CD4-positive, alpha-beta T cell treated with Interleukin-17A for 4 hours (primary cell): ENCODE data around the gene DOCK2.
A peak's percentile ranks its signal among the peaks of the same experiment; 100 is the strongest.
"Not testable (repeated sequence)": the region's sequence is repeated elsewhere in the genome, so short reads cannot be mapped to it uniquely, and the experiment has no call there.

Source experiments
- DNase-seq: peaks from one replicate; pipeline ENCODE4 v3.0.0-alpha.2; 2020; ENCODE audit warnings: mixed read lengths

Gene DOCK2

DNA sequence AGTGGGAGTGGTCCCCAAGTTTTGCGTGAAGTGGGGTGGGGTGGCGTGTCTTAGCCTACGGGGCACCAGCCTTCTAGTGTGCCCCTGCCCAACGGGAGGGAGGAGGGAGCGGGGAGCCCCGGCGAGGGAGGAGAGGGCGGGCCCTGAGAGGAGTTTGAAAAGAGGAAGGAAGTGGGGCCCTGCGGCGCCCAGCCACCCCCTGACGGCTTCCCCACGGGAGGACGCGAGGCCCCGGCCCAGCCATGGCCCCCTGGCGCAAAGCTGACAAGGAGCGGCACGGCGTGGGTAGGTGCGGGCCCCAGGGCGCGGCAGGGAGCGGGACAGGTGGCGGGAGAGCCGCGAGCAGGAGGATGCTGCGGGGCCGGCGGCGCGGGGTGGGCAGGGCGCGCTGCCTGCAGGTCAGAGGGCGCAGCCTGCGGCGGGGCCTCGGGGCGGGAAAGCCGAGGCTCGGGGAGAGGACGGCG is at the start of gene DOCK2:
TSS of gene DOCK2 (plus strand) at position 191 of the 464 bp plus-strand sequence. CDS start at position 243, 52 bp downstream.
- peak; percentile 77 for DNase-seq

DNA sequence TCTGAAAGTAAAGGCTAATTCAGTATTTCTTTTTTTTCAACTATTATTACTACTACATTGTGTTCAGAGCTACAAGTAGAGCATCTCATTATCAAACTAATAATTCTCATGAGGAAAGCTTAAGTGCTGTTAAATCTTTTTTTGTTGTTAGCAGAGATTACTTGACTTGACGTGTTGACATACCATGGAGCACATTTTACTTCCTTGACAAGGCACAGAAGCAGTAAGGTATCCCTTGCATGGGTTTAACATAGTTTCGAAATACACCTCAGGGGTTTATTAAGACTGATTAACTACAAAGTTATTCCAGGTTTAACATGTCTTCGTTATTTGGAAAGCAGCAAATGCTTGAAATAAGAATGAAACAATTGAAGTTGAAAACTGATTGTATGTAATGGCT is 46.5 kb upstream of the DOCK2 start:
- DNase-seq: no peak

DNA sequence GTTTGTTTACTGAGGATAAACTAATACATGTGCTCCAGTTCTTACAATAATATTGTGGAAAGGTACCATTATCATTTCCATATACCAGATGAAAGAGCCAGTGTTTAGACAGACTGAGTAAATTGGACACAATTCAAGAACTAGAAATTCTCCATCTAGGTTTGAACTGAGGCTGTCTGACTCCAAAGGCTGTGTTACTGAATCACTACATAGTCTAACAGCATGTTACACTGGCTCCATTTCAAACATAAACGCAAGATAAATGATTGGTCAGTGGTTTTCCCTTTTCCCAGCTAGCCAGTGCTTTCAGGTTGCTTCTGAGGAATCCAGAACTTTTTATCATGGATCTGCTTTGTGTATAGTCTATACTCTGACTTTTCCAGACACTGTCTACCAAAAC is 45.4 kb upstream of the DOCK2 start:
- DNase-seq: no peak

DNA sequence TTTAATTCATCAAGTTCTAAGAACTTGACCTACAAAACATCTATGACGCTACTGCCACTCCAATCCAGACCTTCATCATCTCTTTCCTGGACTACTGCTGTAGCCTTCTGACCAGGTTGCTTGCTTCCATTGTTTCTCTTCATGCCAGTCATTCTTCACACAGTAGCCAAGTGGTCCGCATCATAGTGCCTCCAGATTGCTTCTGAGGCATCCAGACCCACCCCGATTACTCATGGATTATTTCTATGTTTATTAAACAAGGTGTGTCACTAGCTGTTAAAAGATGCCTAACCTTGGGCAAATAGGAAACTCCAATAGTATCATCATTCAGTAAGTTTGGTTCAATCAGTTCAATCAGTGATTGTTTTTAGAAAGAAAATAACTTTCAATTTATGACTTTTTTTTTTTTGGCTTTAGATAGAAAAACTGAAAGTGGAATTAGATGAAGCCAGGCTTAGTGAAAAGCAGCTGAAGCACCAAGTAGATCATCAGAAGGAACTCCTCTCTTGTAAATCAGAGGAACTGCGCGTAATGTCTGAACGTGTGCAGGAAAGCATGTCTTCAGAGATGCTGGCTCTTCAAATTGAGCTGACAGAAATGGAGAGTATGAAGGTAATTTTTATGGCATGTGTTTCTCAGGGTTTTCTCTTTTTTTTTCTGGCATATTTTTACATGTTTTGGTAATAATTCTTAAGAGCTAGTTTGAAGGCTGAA is 44.0 kb upstream of the DOCK2 start:
- no peak for DNase-seq

DNA sequence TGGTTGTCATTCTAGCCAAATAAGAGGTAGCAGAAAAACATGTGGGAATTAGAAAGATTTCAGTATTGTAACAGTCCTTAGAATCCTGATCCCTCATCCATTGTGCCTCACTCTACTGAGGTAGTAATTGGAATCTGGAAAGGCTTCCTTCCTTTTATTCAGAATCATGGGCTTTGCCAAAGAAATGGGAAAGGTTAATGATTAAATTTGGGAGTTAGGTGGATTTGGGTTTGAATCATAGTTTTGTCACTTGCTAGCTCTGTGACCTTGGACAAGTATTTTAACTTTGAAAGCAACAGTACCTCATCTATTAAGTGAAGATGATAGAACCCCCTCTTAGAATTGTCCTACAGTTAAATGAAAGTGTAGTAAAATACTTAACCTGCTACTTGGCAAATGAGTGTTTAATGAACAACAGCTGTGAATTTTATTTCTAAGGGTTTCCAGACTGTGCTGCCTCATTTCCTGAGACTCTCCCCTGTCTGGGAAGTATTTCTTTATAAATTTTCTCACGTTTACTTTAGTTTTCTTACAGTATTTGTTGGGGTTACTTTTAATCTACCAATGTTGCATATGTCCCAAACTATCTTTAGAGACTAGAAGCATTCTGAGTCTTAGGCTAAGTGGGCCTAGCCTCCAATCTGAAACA is 41.8 kb upstream of the DOCK2 start:
- DNase-seq: no peak

DNA sequence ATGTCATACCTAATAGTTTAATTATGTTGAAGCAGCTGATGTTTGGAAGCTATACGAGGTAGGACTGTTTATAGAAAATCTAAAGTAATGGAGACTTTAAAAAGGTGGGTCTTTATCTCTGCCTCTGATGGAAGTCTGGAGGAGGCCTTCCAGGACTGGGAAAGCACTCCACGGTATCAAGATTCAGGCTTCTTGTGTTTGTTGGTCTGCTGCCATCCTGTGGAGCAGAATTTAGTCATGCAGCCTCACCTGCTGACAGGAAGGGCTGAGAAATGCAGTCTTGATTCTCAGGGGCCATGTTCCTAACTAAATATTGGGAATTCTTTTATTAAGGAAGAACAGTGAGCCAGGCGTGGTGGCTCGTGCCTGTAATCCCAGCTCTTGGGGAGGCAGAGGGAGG is 37.6 kb upstream of the DOCK2 start:
- DNase-seq: no peak

DNA sequence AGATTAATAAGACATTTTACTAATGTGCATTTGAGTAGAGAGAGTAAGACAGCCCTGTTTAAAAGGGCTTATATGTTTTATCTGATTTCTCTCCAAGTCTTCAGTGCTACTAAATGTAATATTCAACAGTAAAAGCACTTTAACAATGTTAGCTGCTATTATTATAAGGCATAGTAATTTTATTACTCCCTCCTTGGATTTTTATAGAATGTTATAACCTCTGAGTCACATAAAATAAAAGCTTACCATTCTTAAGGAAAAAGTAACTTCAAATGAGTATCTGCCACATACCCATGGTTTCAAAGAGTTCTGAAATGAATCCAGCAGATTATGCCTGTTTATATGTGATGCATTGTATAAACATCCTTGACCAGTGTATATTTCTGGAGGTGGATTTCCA is 34.5 kb upstream of the DOCK2 start:
- no peak for DNase-seq

DNA sequence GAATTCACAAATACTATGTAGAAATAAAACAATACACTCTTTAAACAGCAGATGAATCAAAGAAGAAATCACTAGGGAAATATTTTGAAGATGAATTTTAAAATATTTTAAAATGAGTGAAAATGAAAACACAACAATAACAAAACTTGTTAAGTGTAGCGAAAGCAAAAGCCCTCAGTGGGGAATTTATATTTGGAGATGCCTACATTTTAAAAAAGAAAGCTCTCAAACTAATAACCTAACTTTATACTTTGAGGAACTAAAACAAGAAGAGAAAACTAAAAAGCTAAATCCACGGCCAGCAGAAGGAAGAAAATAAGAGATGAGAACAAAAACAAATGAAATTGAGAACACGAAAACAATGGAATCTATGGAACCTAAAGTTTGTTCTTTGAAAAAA is 30.8 kb upstream of the DOCK2 start:
- no peak for DNase-seq

DNA sequence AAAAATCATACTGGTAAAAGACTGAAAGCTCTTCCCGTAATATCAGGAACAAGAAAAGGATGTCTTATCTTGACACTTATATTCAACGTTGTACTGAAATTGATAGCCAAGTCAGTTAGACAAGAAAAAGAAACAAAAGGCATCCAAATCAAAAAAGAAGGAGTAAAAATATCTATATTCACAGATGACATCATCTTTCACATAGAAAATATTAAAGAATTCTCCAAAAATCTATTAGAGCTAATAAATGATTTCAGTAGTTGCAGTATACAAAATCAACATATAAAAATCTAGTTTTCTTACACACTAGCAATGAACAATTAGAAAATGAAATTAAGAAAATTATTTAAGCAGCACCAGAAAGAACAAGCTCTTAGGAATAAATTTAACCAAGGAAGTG is 29.2 kb upstream of the DOCK2 start:
- no peak for DNase-seq

DNA sequence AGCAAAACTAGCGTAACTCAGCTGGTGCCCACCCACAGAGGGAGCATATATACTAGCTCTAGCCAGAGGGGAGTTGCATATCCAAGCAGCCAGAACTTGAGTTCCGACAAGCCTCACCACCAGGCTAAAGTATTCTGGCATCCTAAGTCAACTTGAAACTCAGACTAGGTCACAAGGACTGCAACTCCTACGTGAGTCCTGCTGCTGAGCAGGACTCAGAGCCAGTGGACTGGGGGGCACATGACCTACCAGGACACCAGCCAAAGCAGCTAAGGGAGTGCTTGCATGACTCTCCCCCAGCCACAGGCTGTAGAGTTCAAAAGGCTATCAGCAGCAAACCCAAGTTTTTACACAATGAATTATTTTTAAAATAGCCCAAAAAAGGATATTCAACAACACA is 27.4 kb upstream of the DOCK2 start:
- no peak for DNase-seq

DNA sequence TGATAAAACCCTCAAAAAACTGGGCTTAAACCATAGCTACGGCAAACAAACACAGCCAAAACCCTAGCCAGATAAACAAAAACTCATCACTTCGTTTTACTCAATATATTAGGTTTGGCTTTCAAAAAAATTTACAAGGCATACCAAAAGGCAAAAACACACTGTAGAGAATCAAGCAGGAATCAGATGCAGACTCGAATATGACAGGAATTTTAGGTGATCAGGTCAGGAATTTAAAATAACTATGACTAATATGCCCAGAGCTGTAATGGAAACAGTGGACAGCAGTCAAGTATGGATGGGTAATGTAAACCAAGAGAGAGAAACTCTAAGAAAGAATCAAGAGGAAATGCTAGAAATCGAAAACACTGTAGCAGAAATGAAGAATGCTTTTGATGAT is 26.5 kb upstream of the DOCK2 start:
- no peak for DNase-seq

DNA sequence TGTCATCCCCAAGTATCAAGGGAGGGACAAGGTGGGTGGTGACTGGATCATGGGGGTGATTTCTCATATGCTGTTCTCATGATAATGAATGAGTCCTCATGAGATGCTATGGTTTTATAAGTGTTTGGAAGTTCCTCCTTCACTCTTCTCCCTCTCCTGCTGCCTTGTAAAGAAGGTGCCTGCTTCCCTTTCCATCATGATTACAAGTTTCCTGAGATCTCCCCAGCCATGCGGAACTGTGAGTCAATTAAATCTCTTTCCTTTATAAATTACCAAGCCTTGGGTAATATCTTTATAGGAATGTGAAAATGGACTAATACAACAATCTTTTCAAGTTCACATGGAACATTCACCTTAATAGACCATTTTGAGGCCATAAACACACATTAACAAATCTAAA is 21.5 kb upstream of the DOCK2 start:
- no peak for DNase-seq

DNA sequence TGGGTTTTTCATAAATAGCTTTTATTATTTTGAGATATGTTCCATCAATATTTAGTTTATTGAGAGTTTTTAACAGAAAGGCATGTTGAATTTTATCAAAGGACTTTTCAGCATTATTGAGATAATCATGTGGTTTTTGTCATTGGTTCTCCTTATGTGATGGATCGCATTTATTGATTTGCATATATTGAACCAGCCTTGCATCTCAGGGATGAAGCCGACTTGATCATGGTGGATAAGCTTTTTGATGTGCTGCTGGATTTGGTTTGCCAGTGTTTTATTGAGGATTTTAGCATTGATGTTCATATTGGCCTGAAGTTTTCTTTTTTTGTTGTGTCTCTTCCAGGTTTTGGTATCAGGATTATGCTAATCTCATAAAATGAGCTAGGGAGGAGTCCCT is 12.8 kb upstream of the DOCK2 start:
- not testable (repeated sequence) for DNase-seq

DNA sequence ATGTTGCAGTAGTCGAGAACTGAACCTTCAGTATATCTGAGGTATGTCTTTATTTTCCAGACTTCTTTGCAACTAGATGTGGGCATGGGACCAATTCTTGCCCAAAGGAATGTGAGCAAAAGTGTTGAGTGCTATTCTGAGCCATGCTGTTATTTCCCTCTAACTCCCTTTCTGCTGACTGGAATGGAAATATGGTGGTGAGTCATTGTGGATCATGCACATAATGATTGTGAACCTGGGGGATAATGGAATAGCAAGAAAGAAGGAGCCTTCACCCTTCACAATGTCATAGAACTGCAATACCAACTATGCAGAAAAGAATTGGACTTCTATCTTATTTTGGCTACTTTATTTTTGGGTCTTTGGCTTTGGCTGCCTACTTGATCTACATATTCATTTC is 10.3 kb upstream of the DOCK2 start:
- no peak for DNase-seq

DNA sequence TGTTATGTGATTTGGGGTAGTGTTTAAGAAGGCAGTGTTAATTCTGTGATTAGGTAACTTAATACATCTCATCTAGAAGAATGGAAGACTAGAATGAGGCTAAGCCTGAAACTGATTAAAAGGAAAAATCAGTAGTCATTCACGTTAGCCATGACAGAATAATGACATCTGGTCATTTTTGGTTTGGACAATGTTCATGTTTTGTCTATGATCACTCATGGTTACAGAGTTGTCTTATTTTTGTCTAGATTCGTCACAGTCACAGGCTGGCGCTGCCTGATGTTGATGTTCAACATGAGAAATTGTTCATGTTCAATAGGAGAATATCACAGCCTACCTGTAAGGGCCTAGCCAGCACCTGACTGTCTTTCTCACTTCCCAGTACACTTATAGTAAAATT is 9.5 kb upstream of the DOCK2 start:
- no peak for DNase-seq

DNA sequence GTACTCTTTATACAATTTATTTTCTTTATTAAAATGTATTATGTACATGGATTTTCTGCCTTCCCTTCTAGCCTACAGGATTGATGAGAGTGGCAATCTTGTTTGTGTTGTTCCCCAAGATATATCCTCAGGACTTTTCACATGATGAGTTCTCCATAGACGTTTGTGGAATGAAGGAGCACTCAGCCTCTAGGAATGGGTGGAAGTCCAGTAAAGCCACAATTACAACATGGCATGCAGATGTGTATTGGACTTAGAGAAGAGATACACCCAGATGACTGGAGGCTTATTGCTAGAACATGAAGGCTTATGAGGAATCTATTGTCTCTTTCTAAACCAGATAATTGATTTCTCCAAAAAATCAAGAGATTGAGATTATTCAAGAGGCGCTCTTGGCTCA is 8.2 kb upstream of the DOCK2 start:
- no peak for DNase-seq

DNA sequence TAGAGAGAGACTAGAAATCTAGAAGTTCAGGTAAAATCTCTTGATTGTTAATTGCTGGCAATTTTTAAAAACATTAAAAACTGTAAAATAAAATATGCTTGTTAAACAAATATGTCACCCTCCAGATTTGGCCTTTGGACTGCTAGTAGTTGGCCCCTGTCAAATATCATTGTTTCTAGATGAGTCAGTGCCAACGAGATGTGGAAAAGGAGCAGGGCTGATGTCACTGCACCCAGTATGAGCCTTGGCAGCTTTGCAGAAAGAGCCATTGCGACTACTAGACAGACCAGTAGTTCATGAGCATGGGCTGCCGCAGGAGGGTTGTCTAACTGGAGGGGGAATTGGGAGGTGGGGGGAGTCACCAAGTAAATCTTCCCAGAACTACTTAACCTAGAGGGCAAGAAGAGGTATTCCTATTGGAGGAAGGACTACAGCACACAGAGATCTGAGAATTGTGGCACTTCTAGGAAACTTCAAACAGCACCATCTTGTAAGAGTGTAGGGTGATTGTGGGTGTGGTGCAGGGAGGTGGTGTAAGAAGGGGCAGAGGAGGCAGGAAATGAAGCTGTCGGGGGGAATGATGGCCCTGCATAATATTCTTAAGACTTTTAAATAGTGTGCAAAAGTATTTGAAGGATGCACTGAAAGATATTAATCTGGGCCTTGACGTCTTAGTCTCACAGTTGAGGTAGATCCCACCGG is 7.1 kb upstream of the DOCK2 start:
- DNase-seq: no peak

DNA sequence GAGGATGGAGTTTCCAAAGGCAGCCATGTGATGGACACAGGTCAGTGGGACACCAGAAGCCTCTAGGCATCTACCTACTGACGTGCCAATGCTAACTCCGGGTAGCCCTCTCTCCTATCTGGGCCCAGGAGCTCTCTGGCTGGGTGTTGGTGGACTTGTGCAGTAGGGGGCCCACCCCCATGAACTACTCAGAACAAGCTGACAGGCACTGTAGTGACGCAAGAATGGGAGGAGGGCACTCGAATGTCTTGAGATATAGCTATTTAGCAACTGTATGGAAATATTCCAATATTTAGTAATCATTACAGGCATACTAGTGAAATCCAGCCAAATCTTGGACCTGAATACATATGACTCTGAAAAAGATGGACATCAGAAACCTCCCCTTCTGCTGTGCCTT is 5.7 kb upstream of the DOCK2 start:
- DNase-seq: no peak

DNA sequence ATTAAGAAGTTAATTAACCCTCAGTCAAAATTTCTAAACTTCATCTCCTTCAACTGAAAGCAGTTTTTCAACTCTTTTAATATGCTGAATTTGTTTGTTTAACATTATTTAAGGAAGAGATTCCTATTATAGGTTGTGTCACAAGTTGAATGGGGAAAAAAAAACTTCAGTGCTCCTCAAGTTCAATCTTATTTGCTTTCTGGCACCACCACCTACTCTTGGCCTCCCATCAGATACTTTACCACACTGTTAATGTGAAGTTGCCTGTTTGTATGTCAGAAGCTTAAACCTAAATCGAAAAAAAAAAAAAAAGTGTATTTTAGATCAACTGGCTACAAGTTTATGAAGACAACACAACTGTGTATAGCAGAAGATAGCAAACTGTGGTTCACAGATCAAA is 4.1 kb upstream of the DOCK2 start:
- DNase-seq: no peak

DNA sequence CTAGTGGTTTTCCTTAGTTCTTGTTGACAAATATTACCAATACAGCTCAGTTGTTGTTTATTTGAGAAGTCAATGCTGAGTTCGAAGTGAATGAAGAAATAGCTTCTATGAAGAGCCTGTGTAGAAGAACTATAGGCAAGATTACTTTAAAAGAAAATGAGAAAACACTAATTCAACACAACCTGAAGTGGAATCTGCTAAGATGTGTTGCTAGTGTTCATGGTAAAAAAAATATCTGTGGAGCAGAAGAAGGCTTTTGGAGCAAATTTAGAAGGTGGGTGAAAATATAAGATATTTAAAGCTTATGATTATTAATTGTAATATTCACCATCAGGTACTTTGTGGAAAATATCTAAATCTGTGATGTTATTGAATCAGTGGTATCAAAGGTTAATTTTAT is 2.5 kb upstream of the DOCK2 start:
- no peak for DNase-seq

DNA sequence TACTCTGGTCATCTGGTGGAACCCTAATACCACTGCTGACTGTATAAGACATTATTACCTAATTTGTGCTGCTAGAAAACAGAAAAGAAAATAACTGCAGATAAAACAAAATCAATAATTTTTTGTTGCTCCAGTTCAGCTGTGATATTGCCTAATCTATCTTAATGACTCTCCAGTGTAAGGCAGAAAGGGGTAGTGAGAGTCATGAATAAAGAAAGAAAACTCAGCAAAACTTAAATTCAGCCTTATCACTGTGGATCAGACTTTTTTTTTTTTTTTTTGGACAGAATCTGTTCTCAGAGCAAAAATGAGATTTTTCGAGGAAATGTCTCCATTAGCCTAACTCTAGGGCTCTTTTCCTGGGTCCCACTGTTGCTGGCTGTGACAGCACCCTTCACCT is 1.1 kb upstream of the DOCK2 start:
- no peak for DNase-seq

DNA sequence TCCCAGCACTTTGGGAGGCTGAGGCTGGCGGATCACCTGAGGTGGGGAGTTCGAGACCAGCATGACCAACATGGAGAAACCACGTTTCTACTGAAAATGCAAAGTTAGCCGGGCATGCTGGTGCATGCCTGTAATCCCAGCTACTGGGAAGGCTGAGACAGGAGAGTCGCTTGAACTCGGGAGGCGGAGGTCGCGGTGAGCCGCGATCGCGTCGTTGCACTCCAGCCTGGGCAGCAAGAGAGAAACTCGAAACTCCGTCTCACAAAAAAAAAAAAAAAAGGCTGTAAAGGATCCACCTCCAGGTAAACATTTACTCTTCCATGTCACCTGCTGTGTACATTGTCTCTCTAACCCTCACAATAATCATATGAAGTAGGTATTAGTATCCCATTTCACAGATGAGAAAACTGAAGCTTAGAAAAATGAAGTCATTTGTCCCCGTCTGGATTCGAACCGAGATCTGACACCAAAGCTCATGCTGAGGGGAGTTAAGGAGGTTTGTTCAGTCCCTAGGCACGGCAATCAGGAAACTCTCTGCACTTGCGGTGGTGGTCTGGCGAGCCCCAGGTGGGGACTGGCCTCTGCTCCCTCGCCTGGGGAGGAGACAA is 494 bp upstream of the DOCK2 start:
- no peak for DNase-seq

DNA sequence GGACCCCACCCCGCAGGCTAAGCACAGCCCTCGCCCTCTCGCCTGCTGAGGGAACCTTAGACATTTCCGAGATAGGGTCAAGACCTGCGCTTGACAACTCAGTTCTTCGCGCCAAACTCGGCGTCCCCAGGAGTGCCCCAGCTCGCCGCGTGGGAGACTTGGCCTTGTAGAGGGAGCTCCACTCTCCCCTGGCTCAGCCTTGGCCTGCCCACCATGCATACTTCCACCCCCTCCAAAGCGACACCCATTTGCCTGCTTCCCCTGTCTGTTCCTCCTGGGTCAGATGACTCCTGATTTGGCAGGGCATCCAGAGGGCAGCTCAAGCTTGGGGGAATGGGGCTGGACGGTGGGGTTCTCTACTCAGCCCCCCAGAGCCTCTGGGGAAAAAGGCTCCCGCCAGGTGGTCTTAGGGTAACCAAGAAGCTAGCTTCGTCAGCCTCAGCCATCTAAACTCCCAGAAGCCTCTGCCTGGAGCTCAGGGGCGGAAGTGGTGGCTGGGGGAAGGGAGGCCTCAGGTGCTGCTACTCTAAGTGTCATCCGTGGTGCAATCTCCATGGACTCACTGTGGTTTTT is 560 bp downstream of the DOCK2 start:
- peak; percentile 83 for DNase-seq
